Neural progenitor cell (in vitro differentiated cells): Measurements from ENCODE around the gene FRMPD1. TPM values are rescaled to one million over a fixed set of nuclear protein-coding genes. Genes with fewer than 3 reads are reported as not detected.
A peak's percentile ranks its signal among the peaks of the same experiment; 100 is the strongest.

ENCODE experiments used
- DNase-seq: peaks from one replicate; pipeline ENCODE4 v3.0.0-alpha.2; 2016; ENCODE audit warnings: low spot score
- H2AFZ ChIP-seq: fragments of 200-600 bp; sonication (generic); replicated peaks from 2 replicates; pipeline ENCODE4 v1.6.1; 2016; ENCODE audit warnings: antibody characterized with exemption
- H3F3A ChIP-seq: fragments of 200-600 bp; sonication (generic); 2 replicates; pipeline ENCODE4 v1.6.1; 2016; ENCODE audit warnings: antibody characterized with exemption, low read depth
- H3K27ac ChIP-seq: fragments of 200-600 bp; sonication (generic); 2 replicates; pipeline ENCODE4 v1.5.1; 2016; ENCODE audit warnings: mild to moderate bottlenecking
- H3K27me3 ChIP-seq: fragments of 200-600 bp; sonication (generic); 2 replicates; pipeline ENCODE4 v1.6.1; 2016; ENCODE audit warnings: mild to moderate bottlenecking, moderate library complexity
- H3K36me3 ChIP-seq: fragments of 200-600 bp; sonication (generic); 2 replicates; pipeline ENCODE4 v1.5.1; 2016
- H3K4me1 ChIP-seq: fragments of 200-600 bp; sonication (generic); 2 replicates; pipeline ENCODE4 v1.6.1; 2016; ENCODE audit warnings: mixed run types
- H3K4me2 ChIP-seq: fragments of 200-600 bp; sonication (generic); 2 replicates; pipeline ENCODE4 v1.6.1; 2016
- H3K4me3 ChIP-seq: fragments of 200-600 bp; sonication (generic); 2 replicates; pipeline ENCODE4 v1.5.1; 2016
- H3K79me2 ChIP-seq: fragments of 200-600 bp; sonication (generic); 2 replicates; pipeline ENCODE4 v1.6.1; 2016; ENCODE audit warnings: low read depth
- H3K9ac ChIP-seq: fragments of 200-600 bp; sonication (generic); 2 replicates; pipeline ENCODE4 v1.6.1; 2016
- H3K9me3 ChIP-seq: fragments of 200-600 bp; sonication (generic); 2 replicates; pipeline ENCODE4 v1.5.1; 2016; ENCODE audit warnings: low read depth
- H4K20me1 ChIP-seq: fragments of 200-600 bp; sonication (generic); 2 replicates; pipeline ENCODE4 v1.6.1; 2016; ENCODE audit warnings: low read depth
- H3K27ac Mint-ChIP-seq: 3 replicates; pipeline ENCODE4 v1.8.0; 2021; ENCODE audit warnings: mixed read lengths
- H3K27me3 Mint-ChIP-seq: 2 replicates; pipeline ENCODE4 v1.8.0; 2022; ENCODE audit warnings: low read depth, mild to moderate bottlenecking, inconsistent platforms, moderate library complexity, mixed read lengths; ENCODE audit not compliant: insufficient read depth
- H3K36me3 Mint-ChIP-seq: 3 replicates; pipeline ENCODE4 v1.8.0; 2021; ENCODE audit warnings: mixed read lengths
- H3K4me1 Mint-ChIP-seq: 3 replicates; pipeline ENCODE4 v1.8.0; 2021; ENCODE audit warnings: mixed read lengths
- H3K4me3 Mint-ChIP-seq: 3 replicates; pipeline ENCODE4 v1.8.0; 2021; ENCODE audit warnings: mild to moderate bottlenecking, moderate library complexity, mixed read lengths
- H3K9me3 Mint-ChIP-seq: 3 replicates; pipeline ENCODE4 v1.8.0; 2020; ENCODE audit warnings: mixed read lengths
- CTCF ChIP-seq: fragments of 200-600 bp; sonication (generic); IDR thresholded peaks from 2 replicates; pipeline ENCODE4 v1.5.1; 2017; ENCODE audit warnings: antibody characterized with exemption, mild to moderate bottlenecking
- EZH2 ChIP-seq: fragments of 200-600 bp; sonication (generic); IDR thresholded peaks from 2 replicates; pipeline ENCODE4 v1.6.1; 2017; ENCODE audit warnings: antibody characterized with exemption, mild to moderate bottlenecking, moderate library complexity
- EZH2phosphoT487 ChIP-seq: fragments of 200-600 bp; sonication (generic); IDR thresholded peaks from 2 replicates; pipeline ENCODE4 v1.6.1; 2017; ENCODE audit warnings: antibody characterized with exemption
- total RNA-seq: library from RNA; depleted of rRNA; stranded (reverse); fragments of >200 nt; gene quantifications from 2 replicates; pipeline ENCODE4 v1.2.3, GENCODE V29; 2015; ENCODE audit warnings: low replicate concordance

FRMPD1 gene
- total RNA-seq, 1 donor from 2014 or later: not detected

DNA sequence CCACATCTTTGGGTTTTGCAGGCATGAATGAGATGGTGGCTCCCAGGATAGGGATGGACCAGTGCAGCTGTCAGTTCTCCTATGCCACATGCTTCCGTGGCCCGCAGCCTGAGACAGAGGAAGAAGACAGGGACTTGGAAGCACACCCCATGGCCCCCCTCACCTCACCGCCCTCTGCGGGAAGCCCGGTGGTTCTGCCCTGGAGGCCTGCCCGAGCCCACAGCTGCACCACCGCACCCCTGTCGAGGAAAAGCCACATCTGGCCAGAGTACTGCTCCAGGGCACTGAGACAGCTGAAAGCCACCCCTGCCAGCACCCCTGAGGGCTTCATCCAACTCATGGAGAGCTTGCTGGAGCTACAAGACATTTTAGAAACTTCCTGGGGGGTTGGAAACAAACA, 95.2 kb downstream of the FRMPD1 start:
- peaks cover 7% of the 10 kb centered on the region for H3F3A ChIP-seq
- Mint-ChIP-seq H3K4me1 (peaks cover 12% of the 10 kb centered on the region), H3K36me3 (no peaks in the 10 kb centered on the region), H3K4me3 (no peak overlapping the region), H3K27me3 (peaks cover 11% of the 10 kb centered on the region), H3K9me3 (no peaks in the 10 kb centered on the region), H3K27ac (no peak overlapping the region)
- H2AFZ ChIP-seq: no peak overlapping the region
- H3K27me3 ChIP-seq: no peaks in the 10 kb centered on the region
- no peak for TF ChIP-seq EZH2
- no peak for TF ChIP-seq CTCF
- TF ChIP-seq EZH2phosphoT487: no peak
- no peak overlapping the region for H3K4me2 ChIP-seq
- no peak for DNase-seq
- H3K79me2 ChIP-seq: no peaks in the 10 kb centered on the region
- H3K36me3 ChIP-seq: no peaks in the 10 kb centered on the region
- H4K20me1 ChIP-seq: no peaks in the 10 kb centered on the region
- no peak overlapping the region for H3K27ac ChIP-seq
- no peak overlapping the region for H3K9ac ChIP-seq
- no peak overlapping the region for H3K4me3 ChIP-seq
- no peaks in the 10 kb centered on the region for H3K9me3 ChIP-seq
- H3K4me1 ChIP-seq: peaks cover 13% of the 10 kb centered on the region

DNA sequence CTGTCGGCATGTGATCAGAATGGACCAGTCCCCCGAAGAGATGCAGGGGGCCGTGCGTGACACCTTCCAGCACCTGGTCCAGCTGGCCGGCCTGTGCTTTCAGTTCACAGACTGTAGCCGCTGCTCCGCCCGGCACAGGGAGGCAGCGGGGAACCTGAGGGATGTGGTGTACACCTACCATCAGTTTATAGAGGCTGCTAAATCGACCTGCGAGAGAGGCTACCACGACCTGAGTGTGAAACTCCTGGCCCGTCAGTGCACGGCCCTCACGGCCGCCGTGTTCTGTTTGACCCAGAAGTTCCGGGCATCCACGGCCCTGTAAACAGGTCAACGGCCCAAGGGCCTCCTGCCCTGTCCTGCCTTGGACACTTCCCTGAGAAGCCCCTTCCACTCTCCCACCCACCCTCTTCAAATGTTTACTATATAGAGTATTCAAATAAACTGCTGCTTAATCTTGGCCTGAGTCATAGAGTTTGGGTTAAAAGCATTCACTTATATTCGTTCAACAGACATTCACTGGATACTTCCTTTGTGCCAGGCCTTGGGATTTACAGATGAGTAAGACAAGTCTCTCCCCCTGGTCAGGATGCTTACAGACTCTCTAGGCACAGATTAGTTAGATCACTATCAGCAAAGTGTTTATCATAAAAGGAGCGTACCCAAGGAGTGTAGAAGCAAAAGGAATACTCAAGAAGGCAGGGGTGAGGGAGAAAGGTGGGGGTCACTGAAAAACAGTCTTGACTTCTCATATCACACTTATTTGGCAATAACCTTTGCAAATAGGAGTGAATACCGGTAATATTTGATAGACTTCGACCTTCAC, 95.9 kb downstream of the FRMPD1 start:
- H2AFZ ChIP-seq: no peak overlapping the region
- H3K9ac ChIP-seq: no peak overlapping the region

GRCh38 chr9:37747271-37747753, 96.6 kb downstream of the FRMPD1 start:
- peaks cover 5% of the 10 kb centered on the region for H3K4me1 ChIP-seq
- DNase-seq: peak; percentile 72
- H3K27me3 Mint-ChIP-seq: peaks cover 10% of the 10 kb centered on the region
- H3K9me3 Mint-ChIP-seq: no peaks in the 10 kb centered on the region
- H3K79me2 ChIP-seq: no peaks in the 10 kb centered on the region
- peaks cover 7% of the 10 kb centered on the region for H3F3A ChIP-seq
- H3K36me3 ChIP-seq: no peaks in the 10 kb centered on the region
- H3K4me3 Mint-ChIP-seq: no peak overlapping the region
- no peak overlapping the region for H3K4me3 ChIP-seq
- no peak overlapping the region for H3K27ac ChIP-seq
- no peaks in the 10 kb centered on the region for H3K27me3 ChIP-seq
- no peaks in the 10 kb centered on the region for H3K4me1 Mint-ChIP-seq
- H3K9me3 ChIP-seq: no peaks in the 10 kb centered on the region
- H3K36me3 Mint-ChIP-seq: no peaks in the 10 kb centered on the region
- no peak overlapping the region for H3K4me2 ChIP-seq
- no peak overlapping the region for H3K27ac Mint-ChIP-seq
- TF ChIP-seq CTCF: peak; percentile 93
- no peak for TF ChIP-seq EZH2phosphoT487
- no peaks in the 10 kb centered on the region for H4K20me1 ChIP-seq
- H3K9ac ChIP-seq: no peak overlapping the region
- H2AFZ ChIP-seq: peak overlapping the region; percentile 5

More for the DNA sequence above, 95.9 kb downstream of the FRMPD1 start:
- H3K36me3 Mint-ChIP-seq: no peaks in the 10 kb centered on the region
- peaks cover 5% of the 10 kb centered on the region for H3K4me1 Mint-ChIP-seq
- no peak overlapping the region for H3K4me3 Mint-ChIP-seq
- peaks cover 7% of the 10 kb centered on the region for H3F3A ChIP-seq
- peaks cover 10% of the 10 kb centered on the region for H3K27me3 Mint-ChIP-seq
- H3K4me2 ChIP-seq: no peak overlapping the region
- H3K9me3 Mint-ChIP-seq: no peaks in the 10 kb centered on the region
- no peaks in the 10 kb centered on the region for H3K36me3 ChIP-seq
- H3K9me3 ChIP-seq: no peaks in the 10 kb centered on the region
- H3K27ac Mint-ChIP-seq: no peak overlapping the region
- no peaks in the 10 kb centered on the region for H3K27me3 ChIP-seq
- TF ChIP-seq CTCF (no peak), EZH2phosphoT487 (no peak), EZH2 (no peak)
- peaks cover 6% of the 10 kb centered on the region for H3K4me1 ChIP-seq
- no peak overlapping the region for H3K27ac ChIP-seq
- H4K20me1 ChIP-seq: no peaks in the 10 kb centered on the region
- H3K4me3 ChIP-seq: no peak overlapping the region
- no peak for DNase-seq
- H3K79me2 ChIP-seq: no peaks in the 10 kb centered on the region
